HG03442 (cell line): ENCODE results near the gene VEGFB.
"Not testable (repeated sequence)": the region's sequence is repeated elsewhere in the genome, so short reads cannot be mapped to it uniquely, and the experiment has no call there.

Experiments used
- ATAC-seq: cut with Tn5 transposase; IDR thresholded peaks from one replicate; pipeline ENCODE4 v1.9.1; 2021; ENCODE audit warnings: mild to moderate bottlenecking, moderate library complexity; ENCODE audit not compliant: unreplicated experiment

The VEGFB gene

GRCh38 chr11:64245797-64246620 lies 11.6 kb downstream of the VEGFB start:
- ATAC-seq, result no peak

DNA sequence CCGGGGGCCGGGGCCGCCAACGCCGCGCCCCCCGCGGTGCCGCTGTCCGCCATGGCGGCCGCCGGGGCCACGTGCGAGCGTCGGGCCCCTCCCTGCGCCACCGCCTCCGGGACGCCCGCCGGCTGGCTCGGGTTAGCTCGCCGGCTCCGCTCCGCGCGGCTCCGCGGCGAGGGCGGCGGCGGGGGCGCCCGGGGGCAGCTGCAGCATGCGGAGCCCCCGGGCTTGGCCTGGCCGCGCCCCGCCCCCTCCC lies 12.2 kb downstream of the VEGFB start:
- ATAC-seq, result not testable (repeated sequence)

GRCh38 chr11:64246871-64247728 lies 12.7 kb downstream of the VEGFB start, which contains the start of gene PPP1R14B:
PPP1R14B (minus strand) TSS chr11:64246943; CDS start chr11:64246673, 270 bp downstream.
- no peak for ATAC-seq

- no peak for ATAC-seq
Measured at GRCh38 chr11:64247729-64248531, 13.5 kb downstream of the VEGFB start.

DNA sequence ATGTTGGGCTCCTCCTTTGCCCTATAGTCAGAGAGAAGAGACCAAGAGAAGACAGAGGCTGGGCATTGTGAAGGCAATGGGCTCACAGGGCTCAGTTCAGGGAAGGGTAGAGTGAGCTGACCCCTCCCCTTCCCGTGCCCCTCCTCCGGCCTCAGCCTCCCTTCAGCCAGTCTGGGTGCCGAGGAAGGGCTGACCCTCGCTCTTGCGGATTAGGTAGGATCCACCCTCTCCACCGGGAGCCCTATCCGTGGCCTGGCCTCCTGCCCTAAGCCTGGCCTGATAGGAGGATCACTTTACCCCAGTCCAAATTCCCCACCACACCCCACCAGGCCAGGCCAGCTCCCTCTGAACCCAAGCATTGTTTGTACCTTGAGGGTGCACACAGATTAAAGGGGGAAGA lies 14.2 kb downstream of the VEGFB start:
- no peak for ATAC-seq

DNA sequence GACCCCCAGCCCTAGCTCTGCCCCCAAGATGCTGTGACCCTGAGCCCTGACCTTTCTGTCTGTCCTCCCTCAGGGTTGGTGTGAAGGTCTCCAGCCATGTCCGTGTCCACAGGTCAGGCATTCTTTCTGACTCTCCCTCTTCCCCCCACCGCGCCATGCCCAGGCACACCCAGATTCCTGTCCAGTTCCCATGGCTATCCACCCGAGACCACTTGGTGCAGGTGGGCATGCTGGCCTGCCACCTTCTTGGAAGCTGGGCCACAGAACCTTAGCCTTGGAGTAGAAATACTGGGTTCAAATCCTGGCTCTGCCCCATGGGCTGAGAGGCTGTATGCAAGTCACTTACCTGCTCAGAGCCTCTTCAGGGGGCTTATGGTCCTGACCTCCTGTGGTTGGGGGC lies 14.7 kb downstream of the VEGFB start:
- no peak for ATAC-seq

DNA sequence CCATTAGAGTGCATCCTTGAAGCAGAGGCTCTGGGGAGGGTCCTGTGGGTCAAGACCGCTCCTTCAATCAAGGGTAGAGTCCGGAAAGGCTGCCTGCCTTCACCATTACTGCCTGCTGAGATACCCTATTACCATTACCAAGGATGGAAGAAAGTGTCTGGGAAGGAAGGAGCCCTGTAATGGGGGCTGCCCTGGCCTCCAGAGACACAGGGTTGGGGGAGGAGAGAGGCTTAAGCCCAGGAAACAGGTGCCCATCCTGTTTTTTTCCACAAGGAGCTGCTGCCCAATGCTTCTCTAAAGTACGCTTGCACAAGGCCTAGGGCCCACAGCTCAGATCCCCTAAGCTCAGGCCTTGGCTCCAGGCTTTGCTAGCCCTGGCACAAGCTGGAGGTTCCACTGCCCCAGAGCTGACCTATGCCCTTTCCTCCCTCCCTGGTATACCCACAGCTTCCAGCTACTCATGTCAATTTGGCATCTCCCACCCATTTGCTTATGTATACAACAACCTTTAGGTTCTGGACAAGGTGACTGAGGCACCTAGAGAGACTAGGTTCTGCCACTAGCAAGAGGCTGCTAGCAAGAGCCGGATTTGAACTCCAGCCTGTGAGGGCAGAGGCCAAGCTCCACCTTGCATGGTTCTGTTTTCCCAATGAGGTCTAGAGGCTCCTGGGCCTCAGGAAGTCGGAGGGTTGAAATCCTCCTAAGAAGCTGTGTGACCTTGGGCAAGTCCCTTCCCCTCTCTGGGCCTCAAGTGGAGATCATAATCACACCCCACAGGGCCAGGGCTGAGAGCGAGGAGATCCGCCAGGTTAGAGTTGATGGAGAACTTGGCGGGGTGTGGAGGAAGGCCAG lies 15.4 kb downstream of the VEGFB start:
- no peak for ATAC-seq

GRCh38 chr11:64250415-64251015 lies 16.1 kb downstream of the VEGFB start:
- ATAC-seq, result no peak

DNA sequence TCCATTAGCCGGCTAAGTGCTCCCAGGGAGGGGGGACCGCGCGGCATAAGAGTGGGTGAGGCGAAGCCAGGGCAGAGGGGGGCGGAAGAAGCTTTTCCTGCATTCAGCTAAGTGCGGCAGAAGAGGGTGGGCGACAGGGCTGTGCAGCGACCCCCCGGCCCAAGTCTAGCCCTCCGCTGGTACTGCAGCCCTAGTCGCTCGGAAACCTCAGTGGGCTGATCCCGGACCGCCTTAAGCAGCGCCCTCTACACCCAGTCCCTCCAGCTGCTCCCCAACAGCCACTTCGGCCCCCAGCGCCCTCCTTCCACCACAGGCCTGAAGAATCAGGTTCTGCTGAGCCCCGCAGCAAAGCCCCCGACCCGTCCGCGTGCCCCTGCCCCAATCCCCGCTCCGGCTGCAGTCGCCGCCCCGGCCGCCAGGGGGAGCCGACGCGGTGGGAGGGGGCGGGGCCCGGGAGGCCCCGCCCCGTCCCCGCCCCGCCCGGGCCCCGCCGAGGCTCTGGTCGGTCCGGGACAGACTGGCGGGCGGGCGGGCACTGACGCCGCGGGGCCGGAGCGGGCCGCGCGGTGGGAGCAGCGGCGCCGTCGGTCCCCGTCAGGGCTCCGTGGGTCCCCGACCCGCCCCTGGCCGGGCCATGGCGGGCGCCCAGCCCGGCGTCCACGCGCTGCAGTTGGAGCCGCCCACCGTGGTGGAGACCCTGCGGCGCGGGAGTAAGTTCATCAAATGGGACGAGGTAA lies 16.8 kb downstream of the VEGFB start, which contains the start of gene PLCB3:
TSS of gene PLCB3 (plus strand) at position 515 of the 737 bp plus-strand sequence. CDS start at position 635, 120 bp downstream.
- peak; percentile 48 for ATAC-seq

DNA sequence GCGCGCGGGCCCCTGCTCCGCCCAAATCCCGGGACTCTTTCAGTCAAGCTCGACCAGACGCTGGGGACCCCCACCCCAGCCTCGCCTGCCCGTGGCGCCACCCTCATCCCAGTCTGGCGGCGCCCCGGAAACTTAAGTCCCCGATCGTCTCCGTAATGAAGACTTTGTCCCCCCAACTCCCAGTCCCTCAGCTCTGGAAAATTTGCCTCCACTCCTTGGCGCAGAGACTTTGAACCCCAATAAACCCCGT lies 17.3 kb downstream of the VEGFB start:
- ATAC-seq, result no peak

- no peak for ATAC-seq
Measured at GRCh38 chr11:64252003-64252872, 17.9 kb downstream of the VEGFB start.

DNA sequence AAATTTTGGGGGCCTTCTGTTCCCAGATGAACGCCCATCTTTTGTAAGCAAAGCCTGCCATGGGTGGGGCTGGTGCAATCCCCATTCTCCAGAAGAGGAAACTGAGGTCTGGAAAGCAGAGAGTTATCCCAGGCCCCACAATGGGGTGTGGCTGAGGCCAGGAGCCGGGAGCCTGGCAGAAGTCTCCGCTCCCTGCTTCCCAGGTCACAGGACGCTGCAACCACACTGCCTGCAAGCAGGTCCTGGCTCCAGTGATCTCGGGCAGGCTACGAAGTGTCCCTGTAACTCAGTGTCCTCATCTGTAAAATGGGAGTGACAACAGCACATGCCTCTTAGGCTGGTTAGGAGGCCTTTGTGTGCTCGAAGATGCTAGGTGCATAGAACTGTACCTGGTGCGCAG lies 18.7 kb downstream of the VEGFB start:
- no peak for ATAC-seq

DNA sequence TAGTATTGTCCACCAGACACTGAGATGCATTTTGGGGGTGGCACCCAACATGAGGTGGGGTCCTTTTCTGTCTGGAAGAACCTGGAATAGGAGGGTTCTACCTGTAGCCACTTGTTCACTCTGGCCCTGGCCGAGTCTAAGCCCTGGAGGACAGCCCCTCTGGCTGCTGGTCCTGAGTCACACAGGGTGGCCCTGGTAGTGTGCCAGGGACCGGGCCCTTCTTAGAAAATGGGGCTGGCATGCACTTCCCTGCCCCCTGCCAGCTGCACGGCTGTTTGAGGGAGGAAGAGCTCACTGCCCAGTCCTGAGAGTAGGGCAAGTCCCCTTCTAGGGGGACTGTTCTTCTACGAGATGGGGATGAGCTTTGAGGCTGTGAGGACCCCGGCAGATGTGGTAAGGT lies 19.1 kb downstream of the VEGFB start:
- ATAC-seq, result no peak

DNA sequence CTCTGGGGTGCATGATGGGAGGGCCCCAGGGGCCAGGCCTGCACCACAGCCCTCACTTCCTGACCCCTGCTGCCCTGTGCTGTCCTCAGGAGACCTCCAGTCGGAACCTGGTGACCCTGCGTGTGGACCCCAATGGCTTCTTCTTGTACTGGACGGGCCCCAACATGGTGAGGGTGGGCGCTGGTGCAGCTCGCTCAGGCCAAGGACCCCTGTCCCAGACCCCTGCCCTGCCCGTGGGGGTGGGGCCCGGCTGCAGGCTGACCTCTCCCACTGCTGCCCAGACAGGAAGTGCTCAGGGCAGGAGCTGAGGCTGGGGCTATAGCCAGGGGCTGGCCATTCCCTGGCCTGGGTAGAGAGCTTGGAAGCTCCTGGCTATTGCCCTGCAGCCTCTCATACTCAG lies 19.9 kb downstream of the VEGFB start:
- no peak for ATAC-seq

DNA sequence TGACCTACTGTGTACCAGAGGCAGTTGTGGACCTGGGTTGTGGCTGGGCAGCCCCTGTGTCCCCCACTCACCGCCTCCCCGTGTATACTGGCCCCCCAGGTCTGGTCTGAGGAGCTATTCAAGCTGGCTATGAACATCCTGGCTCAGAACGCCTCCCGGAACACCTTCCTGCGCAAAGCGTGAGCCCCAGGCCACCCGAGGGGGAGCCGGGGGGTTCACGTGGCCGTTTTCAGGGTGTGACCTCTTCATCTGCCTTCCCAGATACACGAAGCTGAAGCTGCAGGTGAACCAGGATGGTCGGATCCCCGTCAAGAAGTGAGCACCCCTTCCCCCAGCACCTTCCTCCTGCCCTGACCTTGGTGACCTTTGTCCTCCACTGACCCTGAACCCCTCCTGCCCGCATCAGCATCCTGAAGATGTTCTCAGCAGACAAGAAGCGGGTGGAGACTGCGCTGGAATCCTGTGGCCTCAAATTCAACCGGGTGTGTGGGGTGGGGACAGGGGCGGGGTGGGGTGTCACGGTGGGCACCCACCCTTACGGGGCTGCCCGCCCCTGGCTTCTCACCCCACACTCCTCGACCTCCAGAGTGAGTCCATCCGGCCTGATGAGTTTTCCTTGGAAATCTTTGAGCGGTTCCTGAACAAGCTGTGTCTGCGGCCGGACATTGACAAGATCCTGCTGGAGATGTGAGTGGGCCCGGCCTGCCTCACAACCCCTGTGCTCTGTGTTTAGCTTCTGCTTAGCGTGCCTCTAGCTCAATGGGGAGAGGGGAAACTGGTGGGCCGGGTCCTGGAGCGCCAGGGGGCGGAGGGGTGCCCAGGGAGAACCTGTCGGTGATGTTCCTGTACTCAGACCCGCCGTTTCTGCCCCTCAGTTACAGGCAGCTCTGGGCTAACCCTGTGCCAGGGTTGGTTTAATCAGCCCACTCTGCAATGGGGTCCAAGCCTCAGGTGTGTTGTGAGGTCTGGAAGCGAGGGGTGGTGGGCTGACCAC lies 21.0 kb downstream of the VEGFB start:
- ATAC-seq, result no peak

DNA sequence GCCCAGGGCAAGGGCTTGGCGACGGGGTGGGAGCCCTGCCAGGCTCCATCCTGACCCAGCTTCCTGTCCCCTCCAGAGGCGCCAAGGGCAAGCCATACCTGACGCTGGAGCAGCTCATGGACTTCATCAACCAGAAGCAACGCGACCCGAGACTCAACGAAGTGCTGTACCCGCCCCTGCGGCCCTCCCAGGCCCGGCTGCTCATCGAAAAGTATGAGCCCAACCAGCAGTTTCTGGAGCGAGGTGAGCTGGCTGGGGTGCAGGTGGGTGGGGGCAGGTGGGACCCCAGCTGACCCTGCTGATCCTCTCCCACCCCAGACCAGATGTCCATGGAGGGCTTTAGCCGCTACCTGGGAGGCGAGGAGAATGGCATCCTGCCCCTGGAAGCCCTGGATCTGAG lies 21.9 kb downstream of the VEGFB start:
- no peak for ATAC-seq

DNA sequence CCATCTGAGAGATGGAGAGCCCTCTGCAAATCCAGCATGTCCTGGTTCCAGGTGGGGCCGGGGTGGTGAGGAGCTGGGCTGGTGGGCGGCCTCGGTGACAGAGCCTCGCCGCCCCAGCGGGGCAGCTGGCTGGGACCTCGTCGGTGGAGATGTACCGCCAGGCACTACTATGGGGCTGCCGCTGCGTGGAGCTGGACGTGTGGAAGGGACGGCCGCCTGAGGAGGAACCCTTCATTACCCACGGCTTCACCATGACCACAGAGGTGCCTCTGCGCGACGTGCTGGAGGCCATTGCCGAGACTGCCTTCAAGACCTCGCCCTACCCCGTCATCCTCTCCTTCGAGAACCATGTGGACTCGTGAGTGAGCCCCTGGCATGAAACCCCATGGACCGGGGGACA lies 24.0 kb downstream of the VEGFB start:
- ATAC-seq, result no peak
